HEK293 (cell line): ENCODE results near the gene PCNX3.

Source experiments
- GLIS1 ChIP-seq: fragments of 450-650 bp; formaldehyde crosslinking; IDR thresholded peaks from 2 replicates; pipeline ENCODE4 v1.5.1; 2016; ENCODE audit warnings: missing biosample characterization, missing genetic modification characterization
- GLIS2 ChIP-seq: fragments of 450-650 bp; formaldehyde crosslinking; IDR thresholded peaks from 2 replicates; pipeline ENCODE4 v1.5.1; 2016; ENCODE audit warnings: missing biosample characterization, missing genetic modification characterization
- MYNN ChIP-seq: fragments of 450-650 bp; formaldehyde crosslinking; IDR thresholded peaks from 2 replicates; pipeline ENCODE4 v1.5.1; 2016; ENCODE audit warnings: missing biosample characterization, missing genetic modification characterization, borderline replicate concordance
- OVOL3 ChIP-seq: fragments of 450-650 bp; formaldehyde crosslinking; IDR thresholded peaks from 2 replicates; pipeline ENCODE4 v1.5.1; 2016; ENCODE audit warnings: missing biosample characterization, missing genetic modification characterization
- SCRT1 ChIP-seq: fragments of 450-650 bp; formaldehyde crosslinking; IDR thresholded peaks from 2 replicates; pipeline ENCODE4 v1.5.1; 2016; ENCODE audit warnings: missing biosample characterization, missing genetic modification characterization, borderline replicate concordance
- SETDB1 ChIP-seq: IDR thresholded peaks from one replicate; pipeline ENCODE4 v1.6.1; 2017; ENCODE audit warnings: mild to moderate bottlenecking, low read length, moderate library complexity, mixed read lengths; ENCODE audit not compliant: insufficient read length
- SP7 ChIP-seq: fragments of 450-650 bp; formaldehyde crosslinking; IDR thresholded peaks from 2 replicates; pipeline ENCODE4 v1.5.1; 2016; ENCODE audit warnings: missing biosample characterization, missing genetic modification characterization
- ZBTB1 ChIP-seq: fragments of 450-650 bp; formaldehyde crosslinking; IDR thresholded peaks from 2 replicates; pipeline ENCODE4 v1.5.1; 2016; ENCODE audit warnings: missing biosample characterization, missing genetic modification characterization
- ZBTB17 ChIP-seq: fragments of 450-650 bp; formaldehyde crosslinking; IDR thresholded peaks from 2 replicates; pipeline ENCODE4 v1.5.1; 2016; ENCODE audit warnings: missing biosample characterization, missing genetic modification characterization
- ZFHX2 ChIP-seq: fragments of 450-650 bp; formaldehyde crosslinking; conservative IDR thresholded peaks from 2 replicates; pipeline ENCODE4 v1.5.1; 2016; ENCODE audit warnings: missing biosample characterization, missing genetic modification characterization
- ZNF157 ChIP-seq: fragments of 450-650 bp; formaldehyde crosslinking; IDR thresholded peaks from 2 replicates; pipeline ENCODE4 v1.5.1; 2016; ENCODE audit warnings: missing biosample characterization, missing genetic modification characterization
- ZNF16 ChIP-seq: fragments of 450-650 bp; formaldehyde crosslinking; IDR thresholded peaks from 2 replicates; pipeline ENCODE4 v1.5.1; 2016; ENCODE audit warnings: low read depth, missing biosample characterization, missing genetic modification characterization
- ZNF19 ChIP-seq: fragments of 450-650 bp; formaldehyde crosslinking; IDR thresholded peaks from 2 replicates; pipeline ENCODE4; 2016; ENCODE audit warnings: missing biosample characterization, missing genetic modification characterization, low read depth
- ZNF239 ChIP-seq: fragments of 450-650 bp; formaldehyde crosslinking; IDR thresholded peaks from 2 replicates; pipeline ENCODE4 v1.5.1; 2016; ENCODE audit warnings: missing biosample characterization, missing genetic modification characterization
- ZNF354C ChIP-seq: fragments of 450-650 bp; formaldehyde crosslinking; IDR thresholded peaks from 2 replicates; pipeline ENCODE4 v1.5.1; 2016; ENCODE audit warnings: missing biosample characterization, missing genetic modification characterization, low read depth, borderline replicate concordance
- ZNF394 ChIP-seq: fragments of 450-650 bp; formaldehyde crosslinking; IDR thresholded peaks from 2 replicates; pipeline ENCODE4 v1.5.1; 2016; ENCODE audit warnings: missing biosample characterization, missing genetic modification characterization, mild to moderate bottlenecking, moderate library complexity, borderline replicate concordance
- ZNF433 ChIP-seq: fragments of 450-650 bp; formaldehyde crosslinking; IDR thresholded peaks from 2 replicates; pipeline ENCODE4 v1.5.1; 2016; ENCODE audit warnings: missing biosample characterization, missing genetic modification characterization, low read depth
- ZNF449 ChIP-seq: fragments of 450-650 bp; formaldehyde crosslinking; IDR thresholded peaks from 2 replicates; pipeline ENCODE4 v1.5.1; 2017; ENCODE audit warnings: missing biosample characterization, mild to moderate bottlenecking, missing genetic modification characterization, moderate library complexity
- ZNF473 ChIP-seq: fragments of 450-650 bp; formaldehyde crosslinking; IDR thresholded peaks from 2 replicates; pipeline ENCODE4 v1.5.1; 2017; ENCODE audit warnings: missing biosample characterization, missing genetic modification characterization
- ZNF521 ChIP-seq: fragments of 450-650 bp; formaldehyde crosslinking; IDR thresholded peaks from 2 replicates; pipeline ENCODE4 v1.5.1; 2017; ENCODE audit warnings: missing biosample characterization, mild to moderate bottlenecking, missing genetic modification characterization
- ZNF544 ChIP-seq: fragments of 450-650 bp; formaldehyde crosslinking; IDR thresholded peaks from 2 replicates; pipeline ENCODE4 v1.5.0; 2017; ENCODE audit warnings: missing biosample characterization, missing genetic modification characterization
- ZNF580 ChIP-seq: fragments of 450-650 bp; formaldehyde crosslinking; IDR thresholded peaks from 2 replicates; pipeline ENCODE4 v1.5.1; 2016; ENCODE audit warnings: missing biosample characterization, missing genetic modification characterization
- ZNF585B ChIP-seq: fragments of 450-650 bp; formaldehyde crosslinking; IDR thresholded peaks from 2 replicates; pipeline ENCODE4 v1.5.1; 2016; ENCODE audit warnings: missing biosample characterization, missing genetic modification characterization
- ZNF624 ChIP-seq: fragments of 450-650 bp; formaldehyde crosslinking; IDR thresholded peaks from 2 replicates; pipeline ENCODE4 v1.5.1; 2017; ENCODE audit warnings: missing biosample characterization, missing genetic modification characterization
- ZNF660 ChIP-seq: fragments of 450-650 bp; IDR thresholded peaks from 2 replicates; pipeline ENCODE4 v1.5.1; 2018; ENCODE audit warnings: missing biosample characterization, mild to moderate bottlenecking, missing genetic modification characterization
- ZNF830 ChIP-seq: fragments of 450-650 bp; IDR thresholded peaks from 2 replicates; pipeline ENCODE4 v1.5.0; 2018; ENCODE audit warnings: missing biosample characterization, missing genetic modification characterization, low read depth, mild to moderate bottlenecking, moderate library complexity
- ZXDB ChIP-seq: fragments of 450-650 bp; formaldehyde crosslinking; IDR thresholded peaks from 2 replicates; pipeline ENCODE4 v1.5.1; 2016; ENCODE audit warnings: missing biosample characterization, missing genetic modification characterization
- TF ChIP-seq, protein P1 (sequence below): fragments of 450-650 bp; formaldehyde crosslinking; IDR thresholded peaks from 2 replicates; pipeline ENCODE4 v1.5.1; 2016; ENCODE audit warnings: missing biosample characterization, missing genetic modification characterization
- TF ChIP-seq, protein P2 (sequence below): fragments of 450-650 bp; formaldehyde crosslinking; IDR thresholded peaks from 2 replicates; pipeline ENCODE4 v1.5.1; 2016; ENCODE audit warnings: missing biosample characterization, missing genetic modification characterization
- TF ChIP-seq, protein P3 (sequence below): fragments of 450-650 bp; formaldehyde crosslinking; IDR thresholded peaks from 2 replicates; pipeline ENCODE4 v1.5.1; 2016; ENCODE audit warnings: missing biosample characterization, missing genetic modification characterization

PCNX3 gene

GRCh38 chr11:65569973-65570918 lies 45.3 kb upstream of the PCNX3 start, which contains the start of gene ZNRD2 (continued):
- TF ChIP-seq, protein P1, sequence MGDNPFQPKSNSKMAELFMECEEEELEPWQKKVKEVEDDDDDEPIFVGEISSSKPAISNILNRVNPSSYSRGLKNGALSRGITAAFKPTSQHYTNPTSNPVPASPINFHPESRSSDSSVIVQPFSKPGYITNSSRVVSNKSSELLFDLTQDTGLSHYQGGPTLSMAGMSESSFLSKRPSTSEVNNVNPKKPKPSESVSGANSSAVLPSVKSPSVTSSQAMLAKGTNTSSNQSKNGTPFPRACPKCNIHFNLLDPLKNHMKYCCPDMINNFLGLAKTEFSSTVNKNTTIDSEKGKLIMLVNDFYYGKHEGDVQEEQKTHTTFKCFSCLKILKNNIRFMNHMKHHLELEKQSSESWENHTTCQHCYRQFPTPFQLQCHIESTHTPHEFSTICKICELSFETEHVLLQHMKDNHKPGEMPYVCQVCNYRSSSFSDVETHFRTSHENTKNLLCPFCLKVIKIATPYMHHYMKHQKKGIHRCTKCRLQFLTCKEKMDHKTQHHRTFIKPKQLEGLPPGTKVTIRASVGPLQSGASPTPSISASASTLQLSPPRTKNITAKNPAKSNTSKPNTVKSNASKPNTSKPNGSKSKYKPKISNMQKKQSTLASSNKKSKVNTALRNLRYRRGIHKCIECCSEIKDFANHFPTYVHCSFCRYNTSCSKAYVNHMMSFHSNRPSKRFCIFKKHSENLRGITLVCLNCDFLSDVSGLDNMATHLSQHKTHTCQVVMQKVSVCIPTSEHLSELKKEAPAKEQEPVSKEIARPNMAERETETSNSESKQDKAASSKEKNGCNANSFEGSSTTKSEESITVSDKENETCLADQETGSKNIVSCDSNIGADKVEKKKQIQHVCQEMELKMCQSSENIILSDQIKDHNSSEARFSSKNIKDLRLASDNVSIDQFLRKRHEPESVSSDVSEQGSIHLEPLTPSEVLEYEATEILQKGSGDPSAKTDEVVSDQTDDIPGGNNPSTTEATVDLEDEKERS (tag by site-specific recombination): no peak
- TF ChIP-seq ZNF830 (tag by site-specific recombination): no peak
- TF ChIP-seq ZNF585B (tag by site-specific recombination): no peak
- TF ChIP-seq ZNF433 (tag by site-specific recombination): no peak
- no peak for TF ChIP-seq ZNF544 (tag by site-specific recombination)
- peak; percentile 96 for TF ChIP-seq ZBTB17 (tag by site-specific recombination)
- no peak for TF ChIP-seq ZNF473 (tag by site-specific recombination)
- no peak for TF ChIP-seq ZNF354C
- TF ChIP-seq GLIS1 (tag by site-specific recombination): peak; percentile 86
- TF ChIP-seq, protein P2, sequence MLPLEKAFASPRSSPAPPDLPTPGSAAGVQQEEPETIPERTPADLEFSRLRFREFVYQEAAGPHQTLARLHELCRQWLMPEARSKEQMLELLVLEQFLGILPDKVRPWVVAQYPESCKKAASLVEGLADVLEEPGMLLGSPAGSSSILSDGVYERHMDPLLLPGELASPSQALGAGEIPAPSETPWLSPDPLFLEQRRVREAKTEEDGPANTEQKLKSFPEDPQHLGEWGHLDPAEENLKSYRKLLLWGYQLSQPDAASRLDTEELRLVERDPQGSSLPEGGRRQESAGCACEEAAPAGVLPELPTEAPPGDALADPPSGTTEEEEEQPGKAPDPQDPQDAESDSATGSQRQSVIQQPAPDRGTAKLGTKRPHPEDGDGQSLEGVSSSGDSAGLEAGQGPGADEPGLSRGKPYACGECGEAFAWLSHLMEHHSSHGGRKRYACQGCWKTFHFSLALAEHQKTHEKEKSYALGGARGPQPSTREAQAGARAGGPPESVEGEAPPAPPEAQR (tag by site-specific recombination): no peak
- no peak for TF ChIP-seq ZNF157
- TF ChIP-seq OVOL3 (tag by site-specific recombination): no peak
- 0 out of 2 replicates have a peak, but pooled peaks have one; percentile 40 for TF ChIP-seq ZNF660
- TF ChIP-seq ZNF624: no peak
- no peak for TF ChIP-seq ZNF19 (tag by site-specific recombination)
- no peak for TF ChIP-seq SETDB1
- peak; percentile 95 for TF ChIP-seq ZNF580 (tag by site-specific recombination)
- no peak; the same call in 1 of the 2 replicates for TF ChIP-seq ZFHX2 (tag by site-specific recombination)
- no peak for TF ChIP-seq ZNF16 (tag by site-specific recombination)
- TF ChIP-seq ZBTB1 (tag by site-specific recombination): no peak
- TF ChIP-seq, protein P3, sequence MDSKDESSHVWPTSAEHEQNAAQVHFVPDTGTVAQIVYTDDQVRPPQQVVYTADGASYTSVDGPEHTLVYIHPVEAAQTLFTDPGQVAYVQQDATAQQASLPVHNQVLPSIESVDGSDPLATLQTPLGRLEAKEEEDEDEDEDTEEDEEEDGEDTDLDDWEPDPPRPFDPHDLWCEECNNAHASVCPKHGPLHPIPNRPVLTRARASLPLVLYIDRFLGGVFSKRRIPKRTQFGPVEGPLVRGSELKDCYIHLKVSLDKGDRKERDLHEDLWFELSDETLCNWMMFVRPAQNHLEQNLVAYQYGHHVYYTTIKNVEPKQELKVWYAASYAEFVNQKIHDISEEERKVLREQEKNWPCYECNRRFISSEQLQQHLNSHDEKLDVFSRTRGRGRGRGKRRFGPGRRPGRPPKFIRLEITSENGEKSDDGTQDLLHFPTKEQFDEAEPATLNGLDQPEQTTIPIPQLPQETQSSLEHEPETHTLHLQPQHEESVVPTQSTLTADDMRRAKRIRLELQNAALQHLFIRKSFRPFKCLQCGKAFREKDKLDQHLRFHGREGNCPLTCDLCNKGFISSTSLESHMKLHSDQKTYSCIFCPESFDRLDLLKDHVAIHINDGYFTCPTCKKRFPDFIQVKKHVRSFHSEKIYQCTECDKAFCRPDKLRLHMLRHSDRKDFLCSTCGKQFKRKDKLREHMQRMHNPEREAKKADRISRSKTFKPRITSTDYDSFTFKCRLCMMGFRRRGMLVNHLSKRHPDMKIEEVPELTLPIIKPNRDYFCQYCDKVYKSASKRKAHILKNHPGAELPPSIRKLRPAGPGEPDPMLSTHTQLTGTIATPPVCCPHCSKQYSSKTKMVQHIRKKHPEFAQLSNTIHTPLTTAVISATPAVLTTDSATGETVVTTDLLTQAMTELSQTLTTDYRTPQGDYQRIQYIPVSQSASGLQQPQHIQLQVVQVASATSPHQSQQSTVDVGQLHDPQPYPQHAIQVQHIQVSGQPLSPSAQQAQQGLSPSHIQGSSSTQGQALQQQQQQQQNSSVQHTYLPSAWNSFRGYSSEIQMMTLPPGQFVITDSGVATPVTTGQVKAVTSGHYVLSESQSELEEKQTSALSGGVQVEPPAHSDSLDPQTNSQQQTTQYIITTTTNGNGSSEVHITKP (tag by site-specific recombination): peak; percentile 93
- peak; percentile 100 for TF ChIP-seq ZXDB (tag by site-specific recombination)
- TF ChIP-seq GLIS2: peak; percentile 97
- no peak for TF ChIP-seq MYNN (tag by site-specific recombination)
- no peak for TF ChIP-seq SCRT1 (tag by site-specific recombination)
- no peak for TF ChIP-seq ZNF239 (tag by site-specific recombination)
- peak; percentile 71; the same call in 1 of the 2 replicates for TF ChIP-seq ZNF394 (tag by site-specific recombination)
- peak; percentile 28; the same call in 1 of the 2 replicates for TF ChIP-seq ZNF449 (tag by site-specific recombination)
- TF ChIP-seq SP7 (tag by site-specific recombination): peak; percentile 80
- TF ChIP-seq ZNF521 (tag by site-specific recombination): no peak
